Measurements from ENCODE around the gene HINT3.
"Not testable (repeated sequence)": the region's sequence is repeated elsewhere in the genome, so short reads cannot be mapped to it uniquely, and the experiment has no call there.

HINT3 gene

GRCh38 chr6:126010040-126010439, 53.5 kb downstream of the HINT3 start:
- no peak for FAIRE-seq

- no peak for FAIRE-seq
Measured at GRCh38 chr6:126015863-126016262, 59.3 kb downstream of the HINT3 start.

- FAIRE-seq, result no peak
Measured at GRCh38 chr6:126016591-126016990, 60.0 kb downstream of the HINT3 start.

GRCh38 chr6:126017668-126018067, 61.1 kb downstream of the HINT3 start:
- no peak for FAIRE-seq

GRCh38 chr6:126020305-126021050, 63.9 kb downstream of the HINT3 start:
- no peak for FAIRE-seq

GRCh38 chr6:126023474-126023873, 66.9 kb downstream of the HINT3 start:
- FAIRE-seq, result not testable (repeated sequence)

- no peak for FAIRE-seq
Measured at GRCh38 chr6:126026001-126026400, 69.4 kb downstream of the HINT3 start.

- peak; percentile 24 for FAIRE-seq
Measured at GRCh38 chr6:126027601-126028000, 71.0 kb downstream of the HINT3 start.

Data from islet of Langerhans (tissue), 1 donor.